ENCODE measurements around the gene MAPK1IP1L. TPM values are rescaled to one million over a fixed set of nuclear protein-coding genes. Genes with fewer than 3 reads are reported as not detected.
A peak's percentile ranks its signal among the peaks of the same experiment; 100 is the strongest.

The MAPK1IP1L gene
- polyA plus RNA-seq, 2 donors, result 25.4 to 35.8 TPM

- peaks cover 0 to 17% of the 10 kb centered on the region in 2 donors for H3K4me1 ChIP-seq (ENCODE audit: control insufficient read depth in 2 of 2, insufficient read depth in 2 of 2, low read length in 1 of 2)
- H3K27me3 ChIP-seq (ENCODE audit: control insufficient read depth in 1 of 2, insufficient read depth in 2 of 2, low read length in 2 of 2), result no peaks in the 10 kb centered on the region
- H3K36me3 ChIP-seq (ENCODE audit: control insufficient read depth in 2 of 2, insufficient read depth in 2 of 2, low read length in 1 of 2), result no peaks in the 10 kb centered on the region
- no peak overlapping the region for H3K4me3 ChIP-seq (ENCODE audit: low read depth in 1 of 2, low read length in 2 of 2)
- WGBS, 2 donors, result 91 to 93% methylated on average over 6 of the region's 6 CpGs
- peak overlapping the region; percentile 98 to 100 for H3K27ac ChIP-seq (ENCODE audit: low read depth in 2 of 2, low read length in 1 of 2)
- no peaks in the 10 kb centered on the region for H3K9me3 ChIP-seq (ENCODE audit: control insufficient read depth in 2 of 2, insufficient read depth in 1 of 2, low read depth in 1 of 2, low read length in 1 of 2)
Observed at GRCh38 chr14:55103971-55104954, 52.8 kb downstream of the MAPK1IP1L start.

- 87 to 88% methylated on average over 7 of the region's 7 CpGs for WGBS, 2 donors
- Histone ChIP-seq H3K27me3 (ENCODE audit: control insufficient read depth in 1 of 2, insufficient read depth in 2 of 2, low read length in 2 of 2) (no peaks in the 10 kb centered on the region), H3K4me1 (ENCODE audit: control insufficient read depth in 2 of 2, insufficient read depth in 2 of 2, low read length in 1 of 2) (peaks cover 0 to 17% of the 10 kb centered on the region in 2 donors), H3K9me3 (ENCODE audit: control insufficient read depth in 2 of 2, insufficient read depth in 1 of 2, low read depth in 1 of 2, low read length in 1 of 2) (no peaks in the 10 kb centered on the region), H3K27ac (ENCODE audit: low read depth in 2 of 2, low read length in 1 of 2) (no peak overlapping the region), H3K4me3 (ENCODE audit: low read depth in 1 of 2, low read length in 2 of 2) (no peak overlapping the region), H3K36me3 (ENCODE audit: control insufficient read depth in 2 of 2, insufficient read depth in 2 of 2, low read length in 1 of 2) (no peaks in the 10 kb centered on the region)
Observed at GRCh38 chr14:55105991-55106390, 54.5 kb downstream of the MAPK1IP1L start.

GRCh38 chr14:55107766-55108554, 56.5 kb downstream of the MAPK1IP1L start:
- Histone ChIP-seq H3K27ac (ENCODE audit: low read depth in 2 of 2, low read length in 1 of 2) (peak overlapping the region; percentile 94 to 97), H3K4me1 (ENCODE audit: control insufficient read depth in 2 of 2, insufficient read depth in 2 of 2, low read length in 1 of 2) (peaks cover 0 to 15% of the 10 kb centered on the region in 2 donors), H3K27me3 (ENCODE audit: control insufficient read depth in 1 of 2, insufficient read depth in 2 of 2, low read length in 2 of 2) (no peaks in the 10 kb centered on the region), H3K4me3 (ENCODE audit: low read depth in 1 of 2, low read length in 2 of 2) (no peak overlapping the region), H3K9me3 (ENCODE audit: control insufficient read depth in 2 of 2, insufficient read depth in 1 of 2, low read depth in 1 of 2, low read length in 1 of 2) (no peaks in the 10 kb centered on the region), H3K36me3 (ENCODE audit: control insufficient read depth in 2 of 2, insufficient read depth in 2 of 2, low read length in 1 of 2) (no peaks in the 10 kb centered on the region)
- 9 to 23% methylated on average over 19 of the region's 19 CpGs for WGBS, 2 donors

GRCh38 chr14:55109836-55110235, 58.4 kb downstream of the MAPK1IP1L start:
- Histone ChIP-seq H3K9me3 (ENCODE audit: control insufficient read depth in 2 of 2, insufficient read depth in 1 of 2, low read depth in 1 of 2, low read length in 1 of 2) (no peaks in the 10 kb centered on the region), H3K27ac (ENCODE audit: low read depth in 2 of 2, low read length in 1 of 2) (no peak overlapping the region), H3K4me1 (ENCODE audit: control insufficient read depth in 2 of 2, insufficient read depth in 2 of 2, low read length in 1 of 2) (peaks cover 0 to 5% of the 10 kb centered on the region in 2 donors), H3K4me3 (ENCODE audit: low read depth in 1 of 2, low read length in 2 of 2) (no peak overlapping the region), H3K27me3 (ENCODE audit: control insufficient read depth in 1 of 2, insufficient read depth in 2 of 2, low read length in 2 of 2) (no peaks in the 10 kb centered on the region), H3K36me3 (ENCODE audit: control insufficient read depth in 2 of 2, insufficient read depth in 2 of 2, low read length in 1 of 2) (no peaks in the 10 kb centered on the region)
- 100% methylated on average over 1 of the region's 1 CpG for WGBS, 2 donors

GRCh38 chr14:55111122-55111708, 59.8 kb downstream of the MAPK1IP1L start:
- Histone ChIP-seq H3K4me3 (ENCODE audit: low read depth in 1 of 2, low read length in 2 of 2) (no peak overlapping the region), H3K27ac (ENCODE audit: low read depth in 2 of 2, low read length in 1 of 2) (no peak overlapping the region), H3K9me3 (ENCODE audit: control insufficient read depth in 2 of 2, insufficient read depth in 1 of 2, low read depth in 1 of 2, low read length in 1 of 2) (no peaks in the 10 kb centered on the region), H3K4me1 (ENCODE audit: control insufficient read depth in 2 of 2, insufficient read depth in 2 of 2, low read length in 1 of 2) (peaks cover 0 to 5% of the 10 kb centered on the region in 2 donors), H3K36me3 (ENCODE audit: control insufficient read depth in 2 of 2, insufficient read depth in 2 of 2, low read length in 1 of 2) (no peaks in the 10 kb centered on the region), H3K27me3 (ENCODE audit: control insufficient read depth in 1 of 2, insufficient read depth in 2 of 2, low read length in 2 of 2) (no peaks in the 10 kb centered on the region)
- WGBS, 2 donors, result 80% methylated on average over 10 of the region's 10 CpGs

DNA sequence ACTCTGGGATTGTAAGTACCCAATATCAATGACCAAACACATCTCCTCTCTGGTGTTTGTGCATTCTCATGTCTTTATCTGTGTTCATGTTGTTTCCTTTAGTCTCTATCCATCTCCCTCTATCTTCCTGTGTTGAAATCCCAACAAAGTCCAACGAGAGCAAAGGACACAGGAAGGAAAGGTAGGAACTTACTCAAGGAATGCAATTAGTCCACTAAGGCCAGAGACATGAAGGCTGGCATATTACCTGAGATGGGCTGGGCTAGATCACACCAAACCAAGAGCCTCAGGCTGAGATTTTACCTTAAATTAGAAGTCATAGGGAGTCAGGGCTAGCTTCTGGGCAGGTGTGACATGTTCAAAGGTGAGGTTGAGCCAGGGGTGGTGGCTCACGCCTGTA, 63.3 kb downstream of the MAPK1IP1L start:
- 61 to 65% methylated on average over 2 of the region's 2 CpGs for WGBS, 2 donors
- Histone ChIP-seq H3K4me1 (ENCODE audit: control insufficient read depth in 2 of 2, insufficient read depth in 2 of 2, low read length in 1 of 2) (peaks cover 0 to 4% of the 10 kb centered on the region in 2 donors), H3K9me3 (ENCODE audit: control insufficient read depth in 2 of 2, insufficient read depth in 1 of 2, low read depth in 1 of 2, low read length in 1 of 2) (no peaks in the 10 kb centered on the region)

DNA sequence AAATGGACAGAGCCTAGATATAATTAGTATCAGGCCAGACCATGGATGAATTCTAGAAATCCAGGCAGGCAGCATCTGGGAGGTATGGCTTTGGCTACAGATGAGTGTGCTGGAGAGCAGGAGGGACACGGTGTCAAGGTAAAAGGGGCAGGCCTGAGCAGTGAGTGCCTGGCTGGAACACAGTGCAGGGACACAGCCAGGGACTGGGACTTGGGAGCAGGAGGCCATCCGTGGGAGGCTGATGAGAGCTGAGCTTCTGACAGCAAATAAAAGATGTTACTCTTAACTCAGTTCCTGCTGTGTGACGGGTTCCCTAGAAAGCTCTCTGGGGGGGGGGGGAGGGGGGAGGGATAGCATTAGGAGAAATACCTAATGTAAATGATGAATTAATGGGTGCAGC, 64.0 kb downstream of the MAPK1IP1L start:
- Histone ChIP-seq H3K27me3 (ENCODE audit: control insufficient read depth in 1 of 2, insufficient read depth in 2 of 2, low read length in 2 of 2) (no peaks in the 10 kb centered on the region), H3K4me1 (ENCODE audit: control insufficient read depth in 2 of 2, insufficient read depth in 2 of 2, low read length in 1 of 2) (peaks cover 0 to 4% of the 10 kb centered on the region in 2 donors), H3K27ac (ENCODE audit: low read depth in 2 of 2, low read length in 1 of 2) (no peak overlapping the region), H3K9me3 (ENCODE audit: control insufficient read depth in 2 of 2, insufficient read depth in 1 of 2, low read depth in 1 of 2, low read length in 1 of 2) (no peaks in the 10 kb centered on the region), H3K36me3 (ENCODE audit: control insufficient read depth in 2 of 2, insufficient read depth in 2 of 2, low read length in 1 of 2) (no peaks in the 10 kb centered on the region), H3K4me3 (ENCODE audit: low read depth in 1 of 2, low read length in 2 of 2) (no peak overlapping the region)
- 58 to 72% methylated on average over 3 of the region's 3 CpGs for WGBS, 2 donors

More for the DNA sequence above, 63.3 kb downstream of the MAPK1IP1L start:
- H3K27me3 ChIP-seq (ENCODE audit: control insufficient read depth in 1 of 2, insufficient read depth in 2 of 2, low read length in 2 of 2), result no peaks in the 10 kb centered on the region
- no peak overlapping the region for H3K4me3 ChIP-seq (ENCODE audit: low read depth in 1 of 2, low read length in 2 of 2)
- no peak overlapping the region for H3K27ac ChIP-seq (ENCODE audit: low read depth in 2 of 2, low read length in 1 of 2)
- no peaks in the 10 kb centered on the region for H3K36me3 ChIP-seq (ENCODE audit: control insufficient read depth in 2 of 2, insufficient read depth in 2 of 2, low read length in 1 of 2)

- Histone ChIP-seq H3K27ac (ENCODE audit: low read depth in 2 of 2, low read length in 1 of 2) (no peak overlapping the region), H3K4me3 (ENCODE audit: low read depth in 1 of 2, low read length in 2 of 2) (no peak overlapping the region), H3K9me3 (ENCODE audit: control insufficient read depth in 2 of 2, insufficient read depth in 1 of 2, low read depth in 1 of 2, low read length in 1 of 2) (no peaks in the 10 kb centered on the region), H3K4me1 (ENCODE audit: control insufficient read depth in 2 of 2, insufficient read depth in 2 of 2, low read length in 1 of 2) (peaks cover 0 to 8% of the 10 kb centered on the region in 2 donors), H3K27me3 (ENCODE audit: control insufficient read depth in 1 of 2, insufficient read depth in 2 of 2, low read length in 2 of 2) (no peaks in the 10 kb centered on the region), H3K36me3 (ENCODE audit: control insufficient read depth in 2 of 2, insufficient read depth in 2 of 2, low read length in 1 of 2) (no peaks in the 10 kb centered on the region)
- 62 to 72% methylated on average over 4 of the region's 4 CpGs for WGBS, 2 donors
Observed at GRCh38 chr14:55115861-55116245, 64.4 kb downstream of the MAPK1IP1L start.

DNA sequence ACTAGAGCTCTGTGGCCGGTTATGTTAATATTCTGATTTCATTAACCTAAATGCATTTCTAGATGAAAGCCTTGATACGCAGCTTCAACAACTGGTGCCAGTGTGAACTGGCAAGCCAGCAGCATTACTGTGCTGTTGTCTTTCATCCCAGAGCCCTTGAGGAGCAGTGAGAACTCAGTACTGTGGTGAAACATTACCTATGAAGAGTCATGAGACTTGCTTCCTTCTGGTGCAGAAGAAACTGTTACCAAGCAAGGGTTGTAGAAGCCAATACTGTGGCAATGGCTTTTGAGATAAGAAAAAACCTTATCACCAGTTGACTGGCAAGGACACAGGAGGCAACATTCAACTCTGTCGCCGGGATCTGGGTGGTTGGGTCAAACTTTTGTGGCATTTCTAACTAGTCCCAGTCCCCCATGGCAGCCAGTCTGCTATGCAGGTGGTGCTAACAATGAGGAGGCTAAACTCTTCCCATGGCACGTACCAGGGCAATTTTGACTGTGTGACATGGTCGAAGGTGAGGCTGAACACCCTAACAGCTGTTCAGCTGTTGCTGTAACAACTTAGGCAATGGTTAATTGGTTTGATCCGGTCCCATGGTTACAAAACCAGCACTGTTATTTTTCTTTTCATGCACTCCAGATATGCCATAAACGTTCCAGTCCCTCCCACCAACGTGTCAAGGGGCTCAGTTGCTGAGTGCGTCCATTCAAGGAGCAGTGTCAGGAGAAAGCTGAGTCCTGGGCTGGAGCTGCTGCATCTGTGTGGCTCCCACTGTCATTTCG, 65.0 kb downstream of the MAPK1IP1L start:
- Histone ChIP-seq H3K9me3 (ENCODE audit: control insufficient read depth in 2 of 2, insufficient read depth in 1 of 2, low read depth in 1 of 2, low read length in 1 of 2) (no peaks in the 10 kb centered on the region), H3K4me1 (ENCODE audit: control insufficient read depth in 2 of 2, insufficient read depth in 2 of 2, low read length in 1 of 2) (peaks cover 0 to 9% of the 10 kb centered on the region in 2 donors), H3K27ac (ENCODE audit: low read depth in 2 of 2, low read length in 1 of 2) (peak overlapping the region in 1 of 2 donors; percentile 35), H3K27me3 (ENCODE audit: control insufficient read depth in 1 of 2, insufficient read depth in 2 of 2, low read length in 2 of 2) (no peaks in the 10 kb centered on the region), H3K4me3 (ENCODE audit: low read depth in 1 of 2, low read length in 2 of 2) (no peak overlapping the region), H3K36me3 (ENCODE audit: control insufficient read depth in 2 of 2, insufficient read depth in 2 of 2, low read length in 1 of 2) (no peaks in the 10 kb centered on the region)
- WGBS, 2 donors, result 64 to 81% methylated on average over 11 of the region's 11 CpGs

Data from esophagus (tissue), 2 donors.